Inflammatory macrophage treated with lipopolysaccharide for 4 hours (primary cell): Measurements from ENCODE around the gene MAST2.
"Not testable (repeated sequence)": the region's sequence is repeated elsewhere in the genome, so short reads cannot be mapped to it uniquely, and the experiment has no call there.

ENCODE experiments used
- DNase-seq: peaks from one replicate; pipeline ENCODE4 v3.0.0-alpha.2; 2020

MAST2 gene

DNA sequence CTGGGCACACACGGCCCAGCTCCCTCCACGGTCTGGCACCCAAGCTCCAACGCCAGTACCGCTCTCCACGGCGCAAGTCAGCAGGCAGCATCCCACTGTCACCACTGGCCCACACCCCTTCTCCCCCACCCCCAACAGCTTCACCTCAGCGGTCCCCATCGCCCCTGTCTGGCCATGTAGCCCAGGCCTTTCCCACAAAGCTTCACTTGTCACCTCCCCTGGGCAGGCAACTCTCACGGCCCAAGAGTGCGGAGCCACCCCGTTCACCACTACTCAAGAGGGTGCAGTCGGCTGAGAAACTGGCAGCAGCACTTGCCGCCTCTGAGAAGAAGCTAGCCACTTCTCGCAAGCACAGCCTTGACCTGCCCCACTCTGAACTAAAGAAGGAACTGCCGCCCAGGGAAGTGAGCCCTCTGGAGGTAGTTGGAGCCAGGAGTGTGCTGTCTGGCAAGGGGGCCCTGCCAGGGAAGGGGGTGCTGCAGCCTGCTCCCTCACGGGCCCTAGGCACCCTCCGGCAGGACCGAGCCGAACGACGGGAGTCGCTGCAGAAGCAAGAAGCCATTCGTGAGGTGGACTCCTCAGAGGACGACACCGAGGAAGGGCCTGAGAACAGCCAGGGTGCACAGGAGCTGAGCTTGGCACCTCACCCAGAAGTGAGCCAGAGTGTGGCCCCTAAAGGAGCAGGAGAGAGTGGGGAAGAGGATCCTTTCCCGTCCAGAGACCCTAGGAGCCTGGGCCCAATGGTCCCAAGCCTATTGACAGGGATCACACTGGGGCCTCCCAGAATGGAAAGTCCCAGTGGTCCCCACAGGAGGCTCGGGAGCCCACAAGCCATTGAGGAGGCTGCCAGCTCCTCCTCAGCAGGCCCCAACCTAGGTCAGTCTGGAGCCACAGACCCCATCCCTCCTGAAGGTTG lies 231.4 kb downstream of the MAST2 start:
- no peak for DNase-seq

DNA sequence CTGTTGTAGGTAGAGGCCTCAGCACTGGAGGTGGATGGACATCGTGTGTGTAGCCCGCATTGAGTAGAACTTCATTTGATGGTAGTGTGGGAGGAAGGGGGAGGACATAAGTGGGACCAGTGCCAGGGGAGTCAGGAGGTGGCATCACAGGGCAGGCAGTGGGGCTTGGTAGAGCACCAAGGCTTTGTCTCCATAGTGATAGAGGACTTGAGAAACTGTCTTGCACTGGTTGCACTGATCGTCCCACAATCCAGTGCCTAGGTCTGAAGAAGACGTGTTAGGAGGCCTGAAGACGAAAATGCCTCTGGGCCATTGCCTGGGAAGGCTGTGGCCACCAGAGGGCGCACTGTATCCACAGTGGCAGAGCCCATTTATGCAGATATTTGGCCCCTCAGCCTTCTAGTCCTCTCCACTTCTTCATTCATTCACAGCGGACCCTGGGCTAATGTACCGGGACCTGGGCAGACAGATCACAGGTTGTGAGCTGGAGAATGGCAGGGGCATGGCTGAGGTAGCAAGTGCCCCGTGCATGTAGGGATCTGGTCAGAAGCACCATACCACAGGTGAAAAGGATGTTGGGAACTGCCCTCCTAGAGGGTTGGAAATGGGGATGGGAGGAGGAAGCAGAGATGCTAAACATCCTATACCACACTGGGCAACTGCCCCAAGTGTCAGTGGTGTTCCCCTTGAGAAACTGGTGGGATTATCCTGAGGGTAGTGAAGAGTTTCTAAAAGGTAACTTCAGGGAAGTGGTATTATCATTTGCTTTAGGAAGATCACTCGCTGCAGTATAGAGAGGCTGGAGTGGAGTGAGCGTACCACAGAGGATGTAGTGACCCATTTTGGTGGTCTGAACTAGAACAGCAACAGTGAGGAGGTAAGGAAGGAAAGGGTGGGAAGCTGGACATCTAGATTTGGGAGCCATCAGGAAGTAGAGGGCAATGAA lies 233.8 kb downstream of the MAST2 start:
- DNase-seq, result peak; percentile 73

GRCh38 chr1:46039571-46040052 lies 236.2 kb downstream of the MAST2 start:
- peak; percentile 15 for DNase-seq

GRCh38 chr1:46041551-46041950 lies 238.1 kb downstream of the MAST2 start:
- DNase-seq, result no peak

GRCh38 chr1:46041974-46042373 lies 238.6 kb downstream of the MAST2 start:
- DNase-seq, result no peak

DNA sequence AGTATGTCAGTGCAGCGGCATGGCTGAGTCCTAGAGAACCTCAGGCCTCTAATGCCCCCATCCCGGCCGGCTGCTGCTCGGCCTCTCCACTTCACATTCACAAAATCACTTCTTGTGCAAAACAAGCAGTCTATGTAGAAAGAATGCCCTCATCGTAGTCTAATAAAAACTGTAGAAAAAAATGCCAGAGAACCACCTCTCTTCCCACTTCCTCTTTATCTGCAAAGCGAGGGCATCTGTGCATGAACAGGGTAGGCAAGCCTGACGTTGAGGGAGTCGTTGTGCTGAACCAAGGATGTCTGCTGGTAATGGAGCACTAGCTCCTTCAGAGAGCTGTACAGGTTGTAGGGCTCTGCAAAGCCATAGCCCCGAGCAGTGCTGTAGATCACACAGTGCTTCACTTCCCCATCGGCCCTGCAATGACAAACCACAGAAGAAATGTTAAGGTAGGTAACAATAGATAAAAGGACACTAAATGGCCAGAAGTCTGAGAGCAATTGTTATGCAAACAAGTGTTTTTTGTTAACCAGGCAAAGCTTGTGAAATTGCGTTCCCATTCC lies 240.1 kb downstream of the MAST2 start:
- DNase-seq, result peak; percentile 57

DNA sequence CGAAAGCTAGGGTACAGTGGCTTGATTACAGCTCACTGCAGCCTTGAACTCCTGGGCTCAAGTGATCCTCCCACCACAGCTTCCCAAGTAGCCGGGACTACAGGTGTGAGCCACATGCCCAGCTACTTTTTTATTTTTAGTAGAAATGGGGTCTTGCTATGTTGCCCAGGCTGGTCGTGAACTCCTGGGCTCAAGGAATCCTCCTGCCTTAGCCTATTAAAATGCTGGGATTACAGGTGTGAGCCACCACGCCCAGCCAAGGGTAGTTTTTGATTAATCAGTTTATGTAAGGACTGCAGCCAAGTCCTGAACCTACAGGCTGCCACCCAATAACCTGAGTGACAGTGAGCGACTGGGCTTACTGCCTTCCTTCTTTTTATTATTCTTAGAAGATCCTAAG lies 240.7 kb downstream of the MAST2 start:
- no peak for DNase-seq

GRCh38 chr1:46053734-46054133 lies 250.3 kb downstream of the MAST2 start:
- DNase-seq, result no peak

DNA sequence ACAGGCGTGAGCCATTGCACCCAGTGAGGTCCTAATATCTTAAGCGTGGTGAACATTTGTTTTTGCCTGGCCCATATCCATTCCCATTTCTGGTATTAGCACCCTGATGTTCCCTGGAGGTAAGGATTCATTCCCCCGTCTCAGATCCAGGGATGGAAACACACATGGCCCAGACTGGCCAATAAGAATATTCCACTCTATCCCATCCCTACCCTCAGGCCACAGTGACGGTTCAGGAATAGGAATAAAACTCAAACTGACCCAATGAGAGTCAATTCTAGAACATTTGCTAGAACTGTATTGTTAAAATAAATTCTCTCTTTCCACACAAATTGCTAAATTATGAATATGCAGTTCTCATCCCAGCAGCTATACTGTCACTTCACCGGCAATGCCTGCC lies 252.9 kb downstream of the MAST2 start:
- no peak for DNase-seq

DNA sequence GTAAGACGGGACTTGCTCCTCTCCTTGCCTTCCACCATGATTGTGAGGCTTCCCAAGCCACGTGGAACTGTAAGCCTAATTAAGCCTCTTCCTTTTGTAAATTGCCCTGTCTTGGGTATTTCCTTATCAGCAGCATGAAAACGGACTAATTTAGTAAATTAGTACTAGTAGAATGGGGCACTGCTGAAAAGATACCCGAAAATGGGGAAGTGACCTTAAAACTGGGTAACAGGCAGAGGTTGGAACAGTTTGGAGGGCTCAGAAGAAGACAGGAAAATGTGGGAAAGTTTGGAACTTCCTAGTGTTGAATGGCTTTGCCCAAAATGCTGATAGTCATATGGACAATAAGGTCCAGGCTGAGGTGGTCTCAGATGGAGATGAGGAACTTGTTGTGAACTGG lies 253.8 kb downstream of the MAST2 start:
- not testable (repeated sequence) for DNase-seq

- no peak for DNase-seq
Measured at GRCh38 chr1:46057781-46058180, 254.4 kb downstream of the MAST2 start.

DNA sequence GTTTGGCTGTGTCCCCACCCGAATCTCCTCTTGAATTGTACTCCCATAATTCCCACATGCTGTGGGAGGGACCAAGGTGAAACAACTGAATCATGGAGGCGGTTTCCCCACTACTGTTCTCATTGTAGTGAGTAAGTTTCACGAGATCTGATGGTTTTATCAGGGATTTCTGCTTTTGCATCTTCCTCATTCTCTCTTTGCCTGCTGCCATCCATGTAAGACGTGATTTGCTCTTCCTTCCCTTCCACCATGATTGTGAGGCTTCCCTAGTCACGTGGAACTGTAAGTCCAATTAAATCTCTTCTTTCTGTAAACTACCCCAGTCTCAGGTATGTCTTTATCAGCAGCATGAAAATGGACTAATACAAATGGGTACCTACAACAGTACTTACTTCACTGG lies 255.5 kb downstream of the MAST2 start:
- peak; percentile 37 for DNase-seq

DNA sequence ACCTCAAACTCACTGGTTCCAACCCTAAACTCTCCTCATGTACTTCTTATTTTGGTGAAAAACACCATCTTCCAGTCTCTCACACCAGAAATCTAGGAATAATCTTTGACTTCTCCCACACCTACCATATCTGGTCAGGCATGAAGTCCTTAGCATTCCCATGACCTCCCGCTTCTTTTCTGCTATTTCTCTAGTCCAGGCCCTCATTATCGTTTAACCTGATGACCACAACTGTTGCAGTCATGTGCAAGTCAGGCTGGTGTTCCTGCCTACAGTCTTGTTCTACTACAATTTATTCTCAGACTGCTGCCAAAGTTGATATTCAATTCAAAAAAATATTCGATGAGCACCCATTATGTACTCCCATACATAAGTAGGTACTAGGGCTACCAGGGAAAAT lies 257.7 kb downstream of the MAST2 start:
- no peak for DNase-seq

DNA sequence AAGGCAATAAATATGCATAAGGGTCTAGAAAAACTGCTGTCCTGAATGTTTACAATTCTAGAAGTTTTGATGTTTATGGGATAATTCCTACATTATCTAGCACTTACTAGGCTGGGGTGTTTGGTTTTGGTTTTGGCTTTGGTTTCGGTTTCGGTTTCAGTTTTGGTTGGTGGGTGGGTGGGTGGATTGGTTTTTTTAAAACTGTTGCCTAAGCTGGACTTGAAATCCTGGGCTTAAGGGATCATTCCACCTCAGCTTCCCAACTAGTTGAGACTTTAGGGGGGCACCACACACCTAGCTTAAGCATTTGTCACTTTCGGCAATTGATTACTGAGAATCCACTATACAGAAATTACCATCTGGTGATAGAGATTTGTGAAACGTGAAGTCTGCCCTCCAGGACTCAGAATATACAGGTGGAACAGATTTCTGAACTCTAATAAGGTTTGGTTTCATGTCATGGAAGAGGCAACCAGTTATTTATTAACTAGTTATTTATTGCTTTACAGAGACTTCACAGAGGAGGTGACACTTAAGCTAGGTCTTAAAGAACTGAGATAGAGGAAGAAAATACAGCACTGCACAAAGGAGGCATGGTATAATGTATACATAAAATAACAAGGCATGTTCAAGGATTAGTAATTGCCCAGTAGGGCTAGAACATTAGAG lies 259.4 kb downstream of the MAST2 start:
- DNase-seq, result peak; percentile 77

GRCh38 chr1:46064708-46065107 lies 261.3 kb downstream of the MAST2 start:
- DNase-seq, result peak; percentile 26

DNA sequence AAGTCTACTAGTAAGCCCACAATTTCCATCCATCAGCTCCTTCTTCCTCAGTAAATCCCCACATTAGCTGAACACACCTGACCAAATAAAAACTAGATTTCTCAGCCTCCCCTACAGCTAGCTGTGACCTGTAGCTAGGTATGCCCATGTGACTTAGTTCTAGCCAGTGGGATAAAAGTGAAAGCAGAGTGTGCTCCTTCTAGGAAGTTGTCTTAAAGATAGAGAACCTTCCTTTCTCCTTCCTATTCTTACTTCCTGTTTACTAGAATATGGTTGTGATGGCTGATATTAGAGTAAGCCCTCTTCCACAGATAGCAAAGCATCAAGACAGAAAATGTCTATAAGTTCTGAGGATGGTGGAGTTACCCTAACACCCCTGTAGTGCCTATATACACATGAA lies 262.0 kb downstream of the MAST2 start:
- DNase-seq, result peak; percentile 73

GRCh38 chr1:46067652-46068051 lies 264.2 kb downstream of the MAST2 start:
- DNase-seq, result no peak

- no peak for DNase-seq
Measured at GRCh38 chr1:46068525-46068924, 265.1 kb downstream of the MAST2 start.

DNA sequence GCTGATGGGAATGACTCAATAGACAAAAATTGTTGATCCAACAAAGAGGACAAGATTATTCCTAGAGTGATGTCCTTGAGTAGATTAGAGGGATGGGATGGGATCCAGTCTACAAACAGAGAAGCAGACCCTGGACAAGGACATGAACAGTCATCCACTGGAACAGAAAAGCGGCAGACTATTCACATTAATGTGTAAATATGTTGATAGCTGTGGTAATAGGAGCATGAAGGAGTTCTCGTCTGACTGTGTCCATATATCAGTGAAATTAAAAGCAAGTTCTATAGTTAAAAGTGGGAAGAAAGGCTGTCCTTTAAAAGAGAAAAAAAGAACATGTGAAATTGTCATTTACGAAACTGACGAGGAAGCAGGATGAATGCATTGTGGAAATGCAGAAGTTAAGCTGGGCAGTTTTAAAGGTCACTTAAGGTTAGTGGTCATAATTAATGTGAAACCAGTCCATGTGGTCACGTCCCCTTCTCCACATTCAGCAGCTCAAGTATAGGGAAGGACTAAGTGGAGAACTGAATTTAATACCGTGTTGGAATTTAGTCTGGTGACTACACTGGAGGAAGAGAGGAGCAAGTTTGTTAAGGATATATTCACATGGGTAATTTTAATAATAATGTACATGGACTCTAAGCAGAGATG lies 266.9 kb downstream of the MAST2 start:
- DNase-seq, result peak; percentile 96

DNA sequence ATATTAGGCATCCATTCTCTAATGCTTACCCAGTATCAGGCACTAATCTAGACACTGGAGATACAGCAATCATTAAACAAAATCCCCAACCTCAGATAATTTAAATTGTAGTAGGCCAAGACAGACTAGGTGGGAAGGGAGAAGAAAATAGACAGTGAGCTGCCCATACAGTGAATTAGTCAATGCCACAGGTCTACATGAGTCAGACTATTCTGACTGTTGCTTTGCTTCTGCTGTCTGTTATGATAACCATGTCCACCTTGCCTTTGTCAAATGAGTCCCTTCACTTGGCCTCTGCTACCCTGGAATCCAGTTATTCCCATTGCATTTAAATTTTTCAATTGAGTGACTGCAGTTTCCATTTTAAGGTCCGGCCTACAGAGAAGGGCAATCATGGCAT lies 269.6 kb downstream of the MAST2 start:
- no peak for DNase-seq

DNA sequence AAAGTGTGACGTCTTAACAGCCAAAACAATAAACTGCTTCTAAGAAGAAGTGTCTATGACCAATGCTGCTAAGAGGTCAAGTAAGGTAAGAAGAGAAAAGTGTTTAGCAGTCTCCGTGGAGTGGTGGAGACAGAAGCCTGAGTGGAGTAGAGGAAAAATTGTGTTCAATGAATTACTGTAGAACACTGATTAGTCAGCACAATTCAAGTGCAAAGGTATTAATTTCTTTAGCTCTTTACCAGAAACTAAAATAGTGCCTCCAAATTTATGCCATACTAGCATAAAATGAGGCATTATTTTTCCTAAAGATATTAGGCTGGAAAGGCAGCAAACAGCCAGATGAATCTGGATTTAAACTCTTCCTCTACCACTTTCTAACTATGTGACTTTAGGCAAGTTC lies 272.9 kb downstream of the MAST2 start:
- no peak for DNase-seq

DNA sequence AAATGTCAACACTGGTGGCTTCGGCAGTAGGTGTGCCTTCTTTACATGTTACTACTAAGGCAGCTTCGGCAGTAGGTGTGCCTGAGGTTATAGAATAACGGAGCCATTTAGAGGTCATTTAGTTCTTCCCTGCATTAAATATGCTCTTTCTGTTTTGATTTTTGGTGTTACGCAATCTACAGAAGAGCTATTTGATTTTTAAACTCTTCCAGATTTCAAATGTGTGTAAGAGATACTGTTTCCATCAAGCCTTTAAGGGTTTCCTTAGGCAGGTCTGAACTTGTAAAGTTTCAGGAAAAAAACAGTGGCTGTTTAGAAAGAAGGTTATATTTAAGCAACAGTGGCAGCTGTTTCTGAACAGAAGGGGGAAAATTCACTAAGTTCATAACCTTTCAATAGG lies 274.2 kb downstream of the MAST2 start:
- no peak for DNase-seq
